ENCODE results near the gene PTPRR.

- TF ChIP-seq CEBPB (IDR thresholded peaks at IDR 0.05) (no peak), KDM1A (IDR thresholded peaks at IDR 0.05; ENCODE audit: low read depth) (no peak), CTCF (IDR thresholded peaks at IDR 0.05) (no peak), POLR2A (IDR thresholded peaks at IDR 0.05; ENCODE audit: low read length) (no peak), PBX3 (IDR thresholded peaks at IDR 0.05) (no peak), SREBF2 (IDR thresholded peaks at IDR 0.05) (no peak), NR3C1 (IDR thresholded peaks at IDR 0.05) (no peak), MAFK (IDR thresholded peaks at IDR 0.05; ENCODE audit: partially characterized antibody) (no peak), MAX (IDR thresholded peaks at IDR 0.05) (no peak), SMC3 (IDR thresholded peaks at IDR 0.05) (no peak)
Measured at GRCh38 chr12:70736351-70737133, 184.0 kb downstream of the PTPRR start.
